NCI-H2196 treated with DMSO at 0.1 percent for 48 hours (cell line): Measurements from ENCODE around the gene ADK.
"Not testable (repeated sequence)": the region's sequence is repeated elsewhere in the genome, so short reads cannot be mapped to it uniquely, and the experiment has no call there.

Source experiments
- DNase-seq: peaks from one replicate; lab custom pipeline; 2025; ENCODE audit not compliant: unreplicated experiment; lab: John Stamatoyannopoulos, UW

Gene ADK

GRCh38 chr10:74474022-74474713 is 323.1 kb downstream of the ADK start:
- DNase-seq, result no peak

GRCh38 chr10:74476162-74476706 is 325.2 kb downstream of the ADK start:
- not testable (repeated sequence) for DNase-seq

- no peak for DNase-seq
Observed at GRCh38 chr10:74480778-74481177, 329.8 kb downstream of the ADK start.

GRCh38 chr10:74483356-74483755 is 332.3 kb downstream of the ADK start:
- no peak for DNase-seq

GRCh38 chr10:74485283-74485682 is 334.3 kb downstream of the ADK start:
- DNase-seq, result no peak

- no peak for DNase-seq
Observed at GRCh38 chr10:74486659-74487058, 335.6 kb downstream of the ADK start.

GRCh38 chr10:74488907-74489306 is 337.9 kb downstream of the ADK start:
- DNase-seq, result no peak

GRCh38 chr10:74490551-74490950 is 339.5 kb downstream of the ADK start:
- DNase-seq, result no peak

- no peak for DNase-seq
Observed at GRCh38 chr10:74491014-74491413, 340.0 kb downstream of the ADK start.

GRCh38 chr10:74496276-74496675 is 345.3 kb downstream of the ADK start:
- not testable (repeated sequence) for DNase-seq

- not testable (repeated sequence) for DNase-seq
Observed at GRCh38 chr10:74498664-74499063, 347.6 kb downstream of the ADK start.

GRCh38 chr10:74500026-74500704 is 349.1 kb downstream of the ADK start:
- DNase-seq, result no peak

GRCh38 chr10:74500816-74501215 is 349.8 kb downstream of the ADK start:
- DNase-seq, result no peak

- DNase-seq, result no peak
Observed at GRCh38 chr10:74502963-74503608, 352.1 kb downstream of the ADK start.

- DNase-seq, result no peak
Observed at GRCh38 chr10:74507951-74508350, 356.9 kb downstream of the ADK start.

- no peak for DNase-seq
Observed at GRCh38 chr10:74510594-74510993, 359.6 kb downstream of the ADK start.

GRCh38 chr10:74511051-74511450 is 360.0 kb downstream of the ADK start:
- DNase-seq, result no peak

GRCh38 chr10:74514322-74514721 is 363.3 kb downstream of the ADK start:
- no peak for DNase-seq

GRCh38 chr10:74518061-74518460 is 367.0 kb downstream of the ADK start:
- DNase-seq, result no peak

GRCh38 chr10:74521526-74521925 is 370.5 kb downstream of the ADK start:
- DNase-seq, result no peak

GRCh38 chr10:74523199-74523598 is 372.2 kb downstream of the ADK start:
- DNase-seq, result no peak

GRCh38 chr10:74525885-74526284 is 374.9 kb downstream of the ADK start:
- DNase-seq, result no peak
